ENCODE results near the gene LRRC45. TPM values are rescaled to one million over a fixed set of nuclear protein-coding genes. Genes with fewer than 3 reads are reported as not detected.
A peak's percentile ranks its signal among the peaks of the same experiment; 100 is the strongest.

LRRC45 gene
- total and polyA plus RNA-seq, 9 of the 15 experiments (the other 6 are each of a cell fraction or from before 2014, with no cell fraction given), result 3.5 to 21.5 (median 11.2) TPM; not detected in 2

GRCh38 chr17:82065638-82066303 lies 42.7 kb downstream of the LRRC45 start, which contains the start of gene DUS1L (continued):
- TF ChIP-seq THAP12 (CRISPR knock-in tag; IDR thresholded peaks at IDR 0.05), result 0 out of 2 replicates have a peak, but pooled peaks have one; percentile 38
- 0 out of 2 replicates have a peak, but pooled peaks have one; percentile 41 for TF ChIP-seq KLF6 (CRISPR knock-in tag; IDR thresholded peaks at IDR 0.05; ENCODE audit: borderline replicate concordance)
- no peak for TF ChIP-seq PHTF2 (CRISPR knock-in tag; IDR thresholded peaks at IDR 0.05)
- TF ChIP-seq ZNF76 (CRISPR knock-in tag; IDR thresholded peaks at IDR 0.05; ENCODE audit: borderline replicate concordance), result 0 out of 2 replicates have a peak, but pooled peaks have one; percentile 81
- TF ChIP-seq ZBTB17 (CRISPR knock-in tag; IDR thresholded peaks at IDR 0.05), result 0 out of 2 replicates have a peak, but pooled peaks have one; percentile 67
- TF ChIP-seq KDM2B (CRISPR knock-in tag; IDR thresholded peaks at IDR 0.05), result 0 out of 2 replicates have a peak, but pooled peaks have one; percentile 49
- TF ChIP-seq IRF9 (tag; IDR thresholded peaks at IDR 0.05), result no peak
- TF ChIP-seq KLF10 (CRISPR knock-in tag; IDR thresholded peaks at IDR 0.05), result no peak
- peak; percentile 88 for TF ChIP-seq E2F3 (CRISPR knock-in tag; IDR thresholded peaks at IDR 0.05)
- peak; percentile 60; the same call in 1 of the 2 replicates for TF ChIP-seq NR1H2 (CRISPR knock-in tag; IDR thresholded peaks at IDR 0.05)
- TF ChIP-seq POLR3G (IDR thresholded peaks at IDR 0.05; ENCODE audit: extremely low read depth, insufficient read length, insufficient replicate concordance), result no peak
- TF ChIP-seq TBL1XR1 (IDR thresholded peaks at IDR 0.05; ENCODE audit: low read length in 2 of 2), result peak in 1 of 2 experiments; percentile 83; a peak in 2 of 4 replicates
- no peak for TF ChIP-seq ELF2 (CRISPR knock-in tag; IDR thresholded peaks at IDR 0.05)
- TF ChIP-seq HEY1 (CRISPR knock-in tag; IDR thresholded peaks at IDR 0.05; ENCODE audit: borderline replicate concordance), result no peak
- no peak for TF ChIP-seq ESRRB (CRISPR knock-in tag; IDR thresholded peaks at IDR 0.05; ENCODE audit: borderline replicate concordance)
- TF ChIP-seq SRSF3 (IDR thresholded peaks at IDR 0.05; ENCODE audit: insufficient read depth, low read length), result no peak
- TF ChIP-seq CHD1 (IDR thresholded peaks at IDR 0.05; ENCODE audit: low read length), result no peak
- peak; percentile 93 for TF ChIP-seq ZEB2 (IDR thresholded peaks at IDR 0.05)
- TF ChIP-seq ZNF12 (CRISPR knock-in tag; IDR thresholded peaks at IDR 0.05), result no peak
- TF ChIP-seq ZNF639 (CRISPR knock-in tag; conservative IDR thresholded peaks at IDR 0.05 in 1 of 2, IDR thresholded peaks at IDR 0.05 in 1 of 2), result peak in 1 of 2 experiments; percentile 98; a peak in 2 of 4 replicates
- TF ChIP-seq NRF1 (conservative IDR thresholded peaks at IDR 0.05 in 1 of 2, IDR thresholded peaks at IDR 0.05 in 1 of 2), result 0 out of 4 replicates have a peak, but pooled peaks of 1 of the 2 experiments have one; percentile 11
- TF ChIP-seq GTF2A2 (tag; IDR thresholded peaks at IDR 0.05), result 0 out of 2 replicates have a peak, but pooled peaks have one; percentile 47
- TF ChIP-seq PML (IDR thresholded peaks at IDR 0.05; ENCODE audit: low read length), result no peak
- TF ChIP-seq RAD51 (IDR thresholded peaks at IDR 0.05; ENCODE audit: borderline replicate concordance, low read depth), result no peak
- TF ChIP-seq GATAD2A (IDR thresholded peaks at IDR 0.05), result 0 out of 2 replicates have a peak, but pooled peaks have one; percentile 48
